T47D (cell line): ENCODE measurements around the gene GORASP2.
"Not testable (repeated sequence)": the region's sequence is repeated elsewhere in the genome, so short reads cannot be mapped to it uniquely, and the experiment has no call there.

Experiments
- DNase-seq, 2 experiments: peaks; one replicate each; pipeline versions ENCODE4 v3.0.0 to v3.0.0-alpha.2; 2011 to 2012; ENCODE audit warnings: low read depth in 1 of 2, low spot score in 1 of 2
- JUND ChIP-seq: IDR thresholded peaks from 2 replicates; pipeline ENCODE4 v1.6.1; 2012; ENCODE audit warnings: low read depth
- in situ Hi-C: cut with HindIII; loops from 2 replicates; pipeline ENCODE4 v1.10.0; 2016; ENCODE audit warnings: low sequenced_read_pairs, low pct_unique_long_range_greater_than_20kb

The GORASP2 gene

DNA sequence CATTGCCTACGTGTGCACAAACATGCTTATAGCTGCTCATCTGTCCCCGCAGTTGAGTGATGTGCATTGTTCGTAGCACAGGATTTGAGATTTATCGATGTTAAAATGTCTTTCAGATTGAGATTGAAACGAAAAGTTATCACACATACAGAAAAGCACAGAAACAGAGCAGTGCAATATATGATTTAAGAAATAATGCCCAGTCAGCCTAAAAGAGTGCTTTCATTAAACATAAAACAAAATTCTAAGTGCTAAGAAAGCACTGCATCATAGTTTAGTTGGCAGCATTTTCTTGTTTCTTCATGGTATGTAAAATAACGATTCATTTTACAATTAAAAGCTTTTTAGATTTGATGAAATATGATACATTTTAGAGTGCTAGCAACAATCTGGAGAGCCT, 31.9 kb upstream of the GORASP2 start:
- no peak for TF ChIP-seq JUND
- in situ Hi-C loops: no loop called here
- DNase-seq: no peak

DNA sequence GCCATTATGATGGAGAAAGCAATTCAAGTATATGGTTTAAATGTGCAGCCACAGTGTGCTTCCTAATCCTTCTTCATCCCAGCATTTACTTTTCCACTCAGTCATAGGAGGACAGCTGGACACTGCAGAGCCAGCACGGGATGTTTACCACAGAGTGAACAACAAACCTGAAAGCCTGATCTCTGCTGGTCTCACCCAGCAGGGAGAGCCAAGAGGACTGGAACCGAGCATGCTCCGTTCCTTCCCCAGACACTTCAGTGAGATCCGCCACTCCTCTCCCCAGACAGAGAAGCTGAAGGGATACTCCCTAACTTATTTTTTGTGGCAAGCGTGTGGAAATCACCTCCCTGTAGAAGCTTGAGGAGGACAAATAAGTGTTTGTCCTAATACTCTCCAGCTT, 23.2 kb upstream of the GORASP2 start:
- DNase-seq: no peak
- in situ Hi-C loops: no loop called here
- no peak for TF ChIP-seq JUND

DNA sequence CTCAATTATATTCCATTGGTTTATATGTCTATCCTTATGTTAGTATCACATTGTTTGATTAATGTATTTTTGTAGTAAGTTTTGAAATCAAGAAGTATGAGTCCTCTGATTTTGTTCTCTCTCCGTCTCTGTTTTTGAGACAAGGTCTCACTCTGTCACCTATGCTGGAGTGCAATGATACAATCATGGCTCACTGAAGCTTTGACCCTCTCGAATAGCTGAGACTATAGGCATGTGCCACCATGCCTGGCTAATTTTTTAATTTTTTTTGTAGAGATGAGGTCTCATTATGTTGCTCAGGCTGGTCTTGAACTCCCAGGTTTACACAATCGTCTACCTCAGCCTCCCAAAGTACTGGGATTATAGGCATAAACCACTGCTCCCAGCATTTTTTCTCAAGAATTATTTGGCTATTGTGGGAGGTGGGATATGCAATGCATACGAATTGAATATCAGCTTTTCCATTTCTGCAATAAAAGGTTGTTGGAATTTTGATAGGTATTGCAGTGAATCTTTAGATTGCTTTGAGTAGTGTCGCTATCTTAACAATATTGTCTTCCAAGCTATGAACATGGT, 17.7 kb upstream of the GORASP2 start:
- in situ Hi-C loops: no loop called here
- no peak for TF ChIP-seq JUND
- no peak for DNase-seq

DNA sequence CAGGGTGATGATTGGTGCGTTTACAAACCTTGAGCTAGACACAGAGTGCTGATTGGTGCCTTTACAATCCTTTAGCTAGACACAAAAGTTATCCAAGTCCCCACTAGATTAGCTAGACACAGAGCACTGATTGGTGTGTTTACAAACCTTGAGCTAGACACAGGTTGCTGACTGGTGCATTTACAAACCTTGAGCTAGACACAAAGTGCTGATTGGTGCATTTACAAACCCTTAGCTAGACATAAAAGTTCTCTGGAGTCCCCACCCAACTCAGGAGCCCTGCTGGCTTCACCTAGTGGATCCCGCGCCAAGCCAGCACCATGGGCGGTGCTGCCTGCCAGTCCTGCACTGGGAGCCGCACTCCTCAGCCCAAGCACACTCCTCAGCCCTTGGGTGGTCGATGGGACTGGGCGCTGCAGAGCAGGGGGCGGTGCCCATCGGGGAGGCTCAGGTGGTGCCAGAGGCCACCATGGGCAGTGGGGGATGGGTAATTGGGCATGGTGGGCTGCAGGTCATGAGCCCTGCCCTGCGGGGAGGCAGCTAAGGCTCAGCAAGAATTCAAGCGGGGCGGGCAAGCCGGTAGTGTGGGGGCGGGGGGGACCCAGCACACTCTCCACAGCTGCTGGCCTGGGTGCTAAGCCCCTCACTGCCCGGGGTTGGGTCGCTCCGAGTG, 13.9 kb upstream of the GORASP2 start:
- DNase-seq, in situ Hi-C loops: not testable (repeated sequence)

DNA sequence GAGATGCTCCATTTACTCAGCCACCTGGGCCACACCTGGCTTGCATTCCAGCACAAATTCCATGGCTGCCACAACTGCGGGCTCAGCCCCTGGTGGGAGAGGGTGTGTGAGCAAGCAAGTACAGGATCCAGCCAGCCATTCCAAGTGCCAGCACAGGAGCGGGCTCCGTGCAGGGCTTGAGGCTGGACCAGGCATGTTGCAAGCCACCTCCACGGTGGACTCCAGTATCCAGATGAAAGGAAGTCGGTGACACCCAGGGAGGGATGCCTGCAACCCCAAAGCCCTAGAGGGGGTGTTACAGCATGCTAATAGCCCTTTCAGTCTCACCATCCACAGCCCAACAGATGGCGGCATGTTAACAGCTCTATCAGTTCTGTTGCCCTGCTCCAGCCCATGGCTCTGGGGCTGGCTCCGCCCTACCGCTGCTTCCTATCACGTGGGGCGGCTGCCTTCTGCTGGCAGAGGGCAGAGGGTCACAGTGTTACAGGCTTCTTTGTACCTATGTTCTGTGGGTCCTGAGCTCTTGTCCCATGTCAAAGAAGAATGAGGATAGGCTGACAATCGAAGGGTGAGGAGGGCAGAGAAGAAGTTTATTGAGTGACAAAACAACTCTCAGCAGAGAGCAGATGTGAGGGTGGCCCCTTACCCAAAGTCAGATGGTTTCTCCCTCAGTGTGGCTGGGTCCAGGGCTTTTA, 11.7 kb upstream of the GORASP2 start:
- DNase-seq: peak in 1 of 2 experiments; percentile 9
- no peak for TF ChIP-seq JUND
- in situ Hi-C loops: no loop called here

DNA sequence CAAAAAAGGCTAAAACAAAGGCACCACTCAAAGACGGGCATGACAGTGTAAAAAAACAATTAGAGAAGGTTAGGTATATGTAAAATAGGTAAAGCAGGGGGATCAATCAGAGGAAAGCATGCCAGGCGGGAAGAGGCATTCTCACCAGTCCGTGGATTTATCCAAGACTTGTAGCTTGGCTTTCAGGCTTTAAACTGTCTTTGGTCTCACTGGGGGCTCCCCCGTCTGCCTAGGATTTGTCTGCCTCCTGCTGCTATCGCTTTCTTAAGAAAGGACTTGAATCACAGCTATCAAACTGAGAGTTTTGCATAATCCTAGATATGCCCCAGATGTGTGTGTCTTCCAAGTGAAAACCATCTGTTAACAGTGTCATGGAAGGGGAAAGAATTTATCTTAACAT, 11.1 kb upstream of the GORASP2 start:
- no peak for TF ChIP-seq JUND
- in situ Hi-C loops: no loop called here

DNA sequence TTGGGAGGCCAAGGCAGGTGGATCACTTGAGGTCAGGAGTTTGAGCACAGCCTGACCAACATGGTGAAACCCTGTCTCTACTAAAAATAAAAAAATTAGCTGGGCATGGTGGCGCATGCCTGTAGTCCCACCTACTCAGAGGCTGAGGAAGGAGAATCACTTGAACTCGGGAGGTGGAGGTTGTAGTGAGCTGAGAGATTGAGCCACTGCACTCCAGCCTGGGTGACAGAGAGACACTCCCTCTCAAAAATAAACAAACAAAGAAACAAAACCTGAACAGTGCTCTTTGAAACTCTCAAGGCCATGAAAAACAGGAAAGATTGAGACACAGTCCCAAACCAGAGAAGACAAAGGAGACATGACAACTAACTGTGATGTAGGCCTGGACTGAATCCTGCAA, 7.2 kb upstream of the GORASP2 start:
- DNase-seq, in situ Hi-C loops: not testable (repeated sequence)

More for the DNA sequence above, 11.1 kb upstream of the GORASP2 start:
- no peak for DNase-seq

DNA sequence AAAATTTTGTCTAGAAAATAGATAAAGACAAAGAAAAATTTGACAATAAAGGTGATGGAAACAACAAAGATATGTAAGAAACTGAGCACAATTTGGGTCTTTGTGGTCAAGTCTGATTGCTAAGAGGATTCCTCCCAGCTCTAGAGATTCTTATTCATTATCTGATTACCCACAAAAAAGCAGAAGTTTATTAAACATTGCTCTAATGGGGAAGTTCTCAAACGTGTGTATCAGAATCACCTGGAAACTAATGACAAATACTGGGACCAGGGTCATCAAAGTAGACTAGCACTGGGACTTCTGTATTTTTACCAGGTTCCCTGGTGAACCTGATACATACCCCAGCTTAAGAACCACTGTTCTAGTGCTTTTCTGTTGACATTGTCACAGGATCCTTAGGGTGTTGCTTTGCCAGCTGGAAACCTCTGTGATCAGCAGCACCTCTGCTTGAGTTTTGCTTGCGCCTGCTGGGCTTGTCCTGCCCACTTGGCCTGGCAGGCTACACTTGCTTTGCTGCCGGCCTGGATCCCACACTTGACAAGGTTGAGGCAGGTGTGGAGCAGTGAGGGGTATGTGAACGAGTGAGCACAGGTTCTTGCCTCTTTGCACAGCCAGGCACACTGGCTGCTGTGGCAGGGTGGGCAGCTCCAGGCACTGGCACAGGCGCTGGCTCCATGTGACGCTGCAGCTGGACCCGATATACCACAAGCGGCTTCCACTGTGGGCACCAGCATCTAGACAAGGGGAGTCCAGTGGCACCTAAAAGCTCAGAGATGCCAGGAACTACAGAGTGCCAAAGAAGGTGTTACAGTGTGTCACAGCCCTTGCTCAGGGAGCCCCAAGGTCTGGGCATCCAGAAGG, 6.2 kb upstream of the GORASP2 start:
- no peak for DNase-seq
- in situ Hi-C loops: no loop called here
- TF ChIP-seq JUND: no peak

DNA sequence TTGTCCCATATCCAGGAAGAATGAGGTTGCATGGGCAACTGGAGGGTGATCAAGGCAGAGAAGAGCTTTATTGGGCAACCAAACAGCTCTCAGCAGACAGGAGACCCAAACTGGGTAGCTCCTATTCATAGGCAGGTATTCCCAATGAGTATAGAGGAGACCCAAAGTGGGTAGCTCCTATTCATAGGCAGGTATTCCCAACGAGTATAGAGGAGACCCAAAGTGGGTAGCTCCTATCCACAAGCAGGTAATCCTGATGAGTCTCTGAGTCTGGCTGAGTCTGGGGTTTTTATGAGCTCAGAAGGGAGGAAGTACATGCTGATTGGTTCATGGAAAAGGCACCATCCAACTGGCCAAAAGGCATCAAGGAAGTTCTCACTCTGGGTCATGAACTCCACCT, 5.3 kb upstream of the GORASP2 start:
- in situ Hi-C loops: no loop called here
- DNase-seq: no peak

DNA sequence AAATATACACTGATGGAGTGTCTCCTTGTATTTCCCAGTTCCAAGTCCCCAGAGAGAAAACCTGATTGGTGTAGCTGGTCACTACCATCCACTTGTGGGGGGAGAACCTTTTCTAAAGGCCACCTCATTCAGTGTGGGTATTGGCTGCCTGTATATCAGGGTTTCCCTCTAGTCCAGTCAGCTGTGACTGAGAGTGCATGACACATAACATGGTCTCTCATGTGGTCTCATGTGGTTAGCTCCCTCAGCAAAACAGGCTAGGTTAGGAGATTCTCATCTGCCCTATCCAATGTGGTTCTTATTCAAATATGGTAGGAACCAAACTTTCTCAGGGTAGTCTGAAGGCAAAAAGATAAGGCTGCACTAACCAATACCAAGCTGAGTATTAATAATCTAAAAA, 4.1 kb upstream of the GORASP2 start:
- DNase-seq: no peak
- no peak for TF ChIP-seq JUND
- in situ Hi-C loops: no loop called here

More for the DNA sequence above, 5.3 kb upstream of the GORASP2 start:
- TF ChIP-seq JUND: no peak

DNA sequence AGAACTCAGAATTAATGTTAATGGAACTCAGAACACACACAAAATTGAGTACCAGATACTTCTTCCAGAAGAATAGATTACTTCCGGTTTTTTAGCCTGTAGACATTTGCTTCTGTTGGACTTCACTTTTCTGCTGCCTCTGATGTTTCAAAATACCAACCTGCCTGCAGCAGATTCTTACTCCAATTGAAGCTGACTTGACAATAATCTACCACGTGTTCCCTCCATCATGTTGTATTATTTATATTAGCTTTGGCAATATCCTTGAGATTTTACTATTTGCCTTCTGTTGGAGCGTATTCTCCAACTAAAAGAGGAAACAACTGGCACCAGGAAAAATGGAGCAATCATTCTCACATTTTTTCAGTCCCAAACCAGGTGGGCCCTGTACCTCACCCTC, 3.1 kb upstream of the GORASP2 start:
- in situ Hi-C loops: no loop called here
- TF ChIP-seq JUND: no peak
- no peak for DNase-seq

DNA sequence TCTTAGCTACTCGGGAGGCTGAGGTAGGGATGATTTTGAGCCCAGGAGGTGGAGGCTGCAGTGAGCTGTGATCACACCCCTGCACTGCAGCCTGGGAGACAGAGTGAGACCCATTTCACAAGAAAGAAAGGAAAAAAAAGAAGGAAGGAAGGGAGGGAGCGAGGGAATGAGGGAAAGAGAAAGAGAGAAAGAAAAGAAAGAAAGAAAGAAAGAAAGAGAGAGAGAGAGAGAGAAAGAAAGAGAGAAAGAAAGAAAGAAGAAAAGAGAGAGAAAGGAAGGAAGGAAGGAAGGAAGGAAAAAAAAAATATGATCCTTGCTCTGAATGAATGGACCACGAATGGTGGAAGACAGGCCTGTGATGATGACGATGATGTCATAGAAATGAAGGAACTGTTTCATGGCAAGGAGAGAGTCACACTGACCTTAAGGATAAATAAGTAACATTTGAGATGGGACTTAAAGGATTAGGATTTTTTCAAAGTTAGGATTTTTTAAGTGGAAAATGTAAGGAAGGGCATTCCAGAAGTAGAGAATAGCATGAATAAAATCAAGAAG, 2.2 kb upstream of the GORASP2 start:
- no peak for TF ChIP-seq JUND
- DNase-seq: no peak
- in situ Hi-C loops: no loop called here
